ENCODE data around the gene LCLAT1.

DNA sequence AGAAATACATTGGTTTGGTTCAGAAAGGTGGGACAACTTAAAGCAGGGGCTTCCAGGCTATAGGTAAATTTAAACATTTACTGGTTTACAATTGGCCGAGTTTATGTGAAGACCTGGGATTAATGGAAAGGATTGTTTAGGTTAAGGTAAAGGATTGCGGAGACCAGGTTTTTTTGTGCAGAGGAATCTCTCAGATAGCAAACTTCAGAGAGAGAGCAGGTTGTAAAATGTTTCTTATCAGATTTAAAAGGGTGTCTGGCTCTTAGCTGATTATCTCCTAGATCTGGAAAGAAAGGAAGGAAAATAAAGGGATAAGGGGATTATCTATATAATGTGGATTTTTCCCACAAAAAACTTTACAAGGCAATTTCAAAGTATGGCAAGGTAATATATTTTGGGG, 101.3 kb downstream of the LCLAT1 start:
- TF ChIP-seq CTCF (IDR thresholded peaks at IDR 0.05) (no peak), USF1 (IDR thresholded peaks at IDR 0.05; ENCODE audit: borderline replicate concordance, low read depth) (no peak), YY1 (IDR thresholded peaks at IDR 0.05; ENCODE audit: low read depth) (no peak)
